HepG2 (cell line): Measurements from ENCODE around the gene USP24. TPM values are rescaled to one million over a fixed set of nuclear protein-coding genes. Genes with fewer than 3 reads are reported as not detected.

Experiments used
- ARNT ChIP-seq: fragments of 450-650 bp; IDR thresholded peaks from 2 replicates; pipeline ENCODE4 v1.6.1; 2017
- CTCF ChIP-seq: sonication (generic); formaldehyde crosslinking; IDR thresholded peaks from 2 replicates; pipeline ENCODE4 v1.5.0; 2020; ENCODE audit warnings: mild to moderate bottlenecking, missing genetic modification reagents, moderate library complexity
- EHMT2 ChIP-seq: fragments of 200-600 bp; sonication (generic); IDR thresholded peaks from 2 replicates; pipeline ENCODE4 v1.7.0; 2017; ENCODE audit warnings: antibody characterized with exemption, low read depth, low read length, borderline replicate concordance
- FOXM1 ChIP-seq: sonication (generic); formaldehyde crosslinking; IDR thresholded peaks from 2 replicates; pipeline ENCODE4 v1.5.0; 2020; ENCODE audit warnings: missing genetic modification reagents
- HDAC1 ChIP-seq: sonication (generic); formaldehyde crosslinking; IDR thresholded peaks from 2 replicates; pipeline ENCODE4 v1.5.1; 2020; ENCODE audit warnings: mild to moderate bottlenecking, missing genetic modification reagents
- HOXD1 ChIP-seq: sonication (generic); formaldehyde crosslinking; IDR thresholded peaks from 2 replicates; pipeline ENCODE4 v1.5.0; 2020; ENCODE audit warnings: missing genetic modification reagents
- ISL2 ChIP-seq: sonication (generic); formaldehyde crosslinking; IDR thresholded peaks from 2 replicates; pipeline ENCODE4 v1.5.0; 2020; ENCODE audit warnings: missing genetic modification reagents
- KAT2B ChIP-seq: fragments of 150-350 bp; IDR thresholded peaks from 2 replicates; pipeline ENCODE4 v1.6.1; 2014; ENCODE audit warnings: low read depth, low read length, borderline replicate concordance
- MAF1 ChIP-seq: sonication (generic); formaldehyde crosslinking; IDR thresholded peaks from 2 replicates; pipeline ENCODE4 v1.5.0; 2020; ENCODE audit warnings: missing genetic modification reagents, borderline replicate concordance
- MED1 ChIP-seq: sonication (generic); formaldehyde crosslinking; IDR thresholded peaks from 2 replicates; pipeline ENCODE4 v1.4.0; 2020; ENCODE audit warnings: missing genetic modification reagents
- SMAD3 ChIP-seq: sonication (generic); formaldehyde crosslinking; IDR thresholded peaks from 2 replicates; pipeline ENCODE4 v1.4.0; 2020; ENCODE audit warnings: missing genetic modification reagents
- SOX13 ChIP-seq, 3 experiments: fragments of 450-650 bp in 1 of 3; sonication (generic) in 1 of 3; formaldehyde crosslinking in 1 of 3; IDR thresholded peaks in 2 of 3; conservative IDR thresholded peaks in 1 of 3; 2 replicates each; pipeline versions ENCODE4 v1.5.0 to v1.6.1; 2016 to 2020; ENCODE audit warnings: antibody characterized with exemption in 1 of 3, mild to moderate bottlenecking in 1 of 3, missing compliant biosample characterization in 1 of 3, missing genetic modification reagents in 1 of 3, moderate library complexity in 1 of 3
- XBP1 ChIP-seq: sonication (generic); formaldehyde crosslinking; IDR thresholded peaks from 2 replicates; pipeline ENCODE4 v1.5.0; 2020; ENCODE audit warnings: missing genetic modification reagents
- ZNF280D ChIP-seq: sonication (generic); formaldehyde crosslinking; IDR thresholded peaks from 2 replicates; pipeline ENCODE4 v1.5.1; 2020; ENCODE audit warnings: mild to moderate bottlenecking, missing genetic modification reagents
- ZNF282 ChIP-seq: fragments of 450-650 bp; IDR thresholded peaks from 2 replicates; pipeline ENCODE4 v1.6.1; 2018; ENCODE audit not compliant: partially characterized antibody
- ZNF549 ChIP-seq: sonication (generic); formaldehyde crosslinking; IDR thresholded peaks from 2 replicates; pipeline ENCODE4 v1.5.0; 2020; ENCODE audit warnings: missing genetic modification reagents
- ZNF615 ChIP-seq: sonication (generic); formaldehyde crosslinking; IDR thresholded peaks from 2 replicates; pipeline ENCODE4 v1.5.0; 2020; ENCODE audit warnings: mild to moderate bottlenecking, missing genetic modification reagents, borderline replicate concordance
- ZNF839 ChIP-seq: sonication (generic); formaldehyde crosslinking; IDR thresholded peaks from 2 replicates; pipeline ENCODE4 v1.4.0; 2020; ENCODE audit warnings: missing genetic modification reagents, mild to moderate bottlenecking, borderline replicate concordance
- ZSCAN12 ChIP-seq: sonication (generic); formaldehyde crosslinking; IDR thresholded peaks from 2 replicates; pipeline ENCODE4 v1.9.0; 2021; ENCODE audit warnings: mild to moderate bottlenecking, missing genetic modification reagents
- polyA plus RNA-seq, 8 experiments: library from polyadenylated mRNA; depleted of rRNA in 3 of 8; stranded (reverse) in 7 of 8; unstranded in 1 of 8; fragments of >200 nt; fragmentation: Illumina TruSeq in 4 of 8; extraction: Trizol in 4 of 8; gene quantifications; 2 replicates each; pipeline versions ENCODE4 v1.2.1 to v1.2.3, GENCODE V29; 2011 to 2016; ENCODE audit warnings: low read depth in 4 of 8, missing spikeins in 1 of 8, mixed read lengths in 1 of 8; ENCODE audit not compliant: insufficient read depth in 1 of 8
- total RNA-seq, 5 experiments: library from RNA; depleted of rRNA; stranded (reverse); fragments of >200 nt; fragmentation: Illumina TruSeq; extraction: Trizol; gene quantifications; 2 replicates each; pipeline ENCODE4 v1.2.3, GENCODE V29; 2016; ENCODE audit warnings: low read depth in 1 of 5
- TF ChIP-seq, protein P1 (sequence below): sonication (generic); formaldehyde crosslinking; IDR thresholded peaks from 2 replicates; pipeline ENCODE4 v1.8.0; 2022; ENCODE audit warnings: missing genetic modification reagents, mild to moderate bottlenecking, inconsistent platforms, borderline replicate concordance
- TF ChIP-seq, protein P2 (sequence below): IDR thresholded peaks from 2 replicates; pipeline ENCODE4 v1.6.1; 2016; ENCODE audit warnings: low read depth, control low read depth
- TF ChIP-seq, protein P3 (sequence below): sonication (generic); formaldehyde crosslinking; IDR thresholded peaks from 2 replicates; pipeline ENCODE4 v1.4.0; 2020; ENCODE audit warnings: missing genetic modification reagents, low read depth, mild to moderate bottlenecking, borderline replicate concordance

USP24 gene
- total and polyA plus RNA-seq, 2 of the 13 experiments (the other 11 are each of a cell fraction or from before 2014, with no cell fraction given) = 18.8 to 47.6 TPM

GRCh38 chr1:55053265-55053954, 161.8 kb downstream of the USP24 start (continued):
- TF ChIP-seq, protein P1, sequence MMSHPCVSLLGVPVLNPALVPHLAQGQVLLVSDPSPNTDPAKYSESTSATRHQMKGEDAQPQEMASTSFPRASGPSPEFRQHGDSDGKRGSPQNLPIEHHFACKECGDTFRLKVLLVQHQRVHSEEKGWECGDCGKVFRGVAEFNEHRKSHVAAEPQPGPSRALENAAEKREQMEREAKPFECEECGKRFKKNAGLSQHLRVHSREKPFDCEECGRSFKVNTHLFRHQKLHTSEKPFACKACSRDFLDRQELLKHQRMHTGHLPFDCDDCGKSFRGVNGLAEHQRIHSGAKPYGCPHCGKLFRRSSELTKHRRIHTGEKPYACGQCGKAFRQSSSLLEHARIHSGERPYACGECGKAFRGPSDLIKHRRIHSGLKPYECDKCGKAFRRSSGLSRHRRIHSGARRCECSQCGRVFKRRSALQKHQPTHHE (CRISPR knock-in tag) = no peak
- TF ChIP-seq FOXM1 (CRISPR knock-in tag) = no peak
- peak; percentile 95 for TF ChIP-seq KAT2B
- TF ChIP-seq XBP1 (CRISPR knock-in tag) = no peak
- no peak for TF ChIP-seq SMAD3
- TF ChIP-seq SOX13 (IDR thresholded peaks at IDR 0.05) = no peak
- TF ChIP-seq SOX13 (CRISPR knock-in tag; conservative IDR thresholded peaks at IDR 0.05 in 1 of 2, IDR thresholded peaks at IDR 0.05 in 1 of 2) = peak in 1 of 2 experiments; percentile 50; a peak in 1 of 4 replicates
- TF ChIP-seq ZNF839 (CRISPR knock-in tag) = no peak
- TF ChIP-seq, protein P2, sequence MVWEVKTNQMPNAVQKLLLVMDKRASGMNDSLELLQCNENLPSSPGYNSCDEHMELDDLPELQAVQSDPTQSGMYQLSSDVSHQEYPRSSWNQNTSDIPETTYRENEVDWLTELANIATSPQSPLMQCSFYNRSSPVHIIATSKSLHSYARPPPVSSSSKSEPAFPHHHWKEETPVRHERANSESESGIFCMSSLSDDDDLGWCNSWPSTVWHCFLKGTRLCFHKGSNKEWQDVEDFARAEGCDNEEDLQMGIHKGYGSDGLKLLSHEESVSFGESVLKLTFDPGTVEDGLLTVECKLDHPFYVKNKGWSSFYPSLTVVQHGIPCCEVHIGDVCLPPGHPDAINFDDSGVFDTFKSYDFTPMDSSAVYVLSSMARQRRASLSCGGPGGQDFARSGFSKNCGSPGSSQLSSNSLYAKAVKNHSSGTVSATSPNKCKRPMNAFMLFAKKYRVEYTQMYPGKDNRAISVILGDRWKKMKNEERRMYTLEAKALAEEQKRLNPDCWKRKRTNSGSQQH (CRISPR knock-in tag) = no peak
- no peak for TF ChIP-seq ZNF615 (CRISPR knock-in tag)
- no peak for TF ChIP-seq ZNF280D
- TF ChIP-seq HOXD1 (CRISPR knock-in tag) = no peak
- TF ChIP-seq HDAC1 (CRISPR knock-in tag) = peak; percentile 67
- peak; percentile 51; the same call in 1 of the 2 replicates for TF ChIP-seq MED1 (CRISPR knock-in tag)
- TF ChIP-seq ZSCAN12 (CRISPR knock-in tag) = no peak
- no peak for TF ChIP-seq EHMT2
- TF ChIP-seq ZNF282 = no peak
- TF ChIP-seq MAF1 = no peak
- TF ChIP-seq ARNT = no peak
- TF ChIP-seq ZNF549 (CRISPR knock-in tag) = no peak
- TF ChIP-seq, protein P3, sequence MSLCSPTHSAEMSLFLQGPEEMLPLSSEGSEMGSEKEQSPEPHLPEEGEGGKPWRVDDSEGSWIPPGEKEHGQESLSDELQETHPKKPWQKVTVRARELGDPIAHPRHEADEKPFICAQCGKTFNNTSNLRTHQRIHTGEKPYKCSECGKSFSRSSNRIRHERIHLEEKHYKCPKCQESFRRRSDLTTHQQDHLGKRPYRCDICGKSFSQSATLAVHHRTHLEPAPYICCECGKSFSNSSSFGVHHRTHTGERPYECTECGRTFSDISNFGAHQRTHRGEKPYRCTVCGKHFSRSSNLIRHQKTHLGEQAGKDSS (CRISPR knock-in tag) = no peak
- TF ChIP-seq ISL2 (CRISPR knock-in tag) = no peak
- no peak for TF ChIP-seq CTCF (CRISPR knock-in tag)
